HTR-8/SVneo (cell line): Measurements from ENCODE around the gene GHR.

ENCODE experiments used
- DNase-seq: peaks from one replicate; pipeline ENCODE4 v3.0.0; 2011; ENCODE audit warnings: low spot score, mixed read lengths; ENCODE audit not compliant: insufficient read length
- FAIRE-seq: peaks from 2 replicates; lab custom pipeline; 2011; peaks lifted over from hg19 to GRCh38; lab: Jason Lieb, UNC

Gene GHR

GRCh38 chr5:42593591-42593990 is 170.4 kb downstream of the GHR start:
- DNase-seq (no peak), FAIRE-seq (no peak)

DNA sequence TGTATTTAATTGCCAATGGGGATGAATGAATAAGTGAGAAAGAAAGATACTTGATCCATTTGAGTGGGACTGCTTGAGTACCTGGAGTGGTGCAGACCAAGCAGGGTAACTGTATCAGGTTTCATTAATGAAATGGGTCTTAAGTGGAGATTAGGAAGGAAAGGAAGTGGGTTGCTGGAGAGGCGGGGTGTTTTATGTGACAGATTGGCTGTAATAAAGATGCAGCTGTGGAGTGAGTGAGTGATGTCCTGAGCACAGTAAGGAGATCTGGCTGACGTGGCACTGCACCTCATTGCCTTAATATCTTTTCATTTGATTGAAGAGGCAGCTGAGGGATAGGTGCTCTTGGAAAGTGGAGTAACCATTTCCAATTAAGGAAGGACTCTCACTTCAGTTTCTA is 172.4 kb downstream of the GHR start:
- DNase-seq = no peak
- FAIRE-seq = no peak

DNA sequence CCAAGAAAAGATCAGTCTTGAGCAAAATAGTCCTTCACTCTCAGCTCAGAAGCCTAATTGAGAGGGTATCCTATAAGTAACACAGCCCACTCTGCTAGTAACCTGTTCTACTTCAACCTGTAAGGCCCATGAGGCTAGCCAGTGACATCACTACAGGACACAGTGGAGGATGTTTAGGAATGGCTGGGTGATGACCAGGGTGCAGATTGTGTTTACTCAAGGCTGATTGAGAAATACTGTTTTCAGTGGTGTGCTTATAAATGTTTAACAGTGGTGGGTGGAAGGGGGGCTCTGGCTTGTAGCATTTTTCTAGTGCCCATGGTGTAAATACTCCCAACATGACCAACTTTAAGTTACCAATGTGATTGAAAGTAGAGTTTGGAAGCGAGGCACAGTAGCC is 173.6 kb downstream of the GHR start:
- no peak for FAIRE-seq
- no peak for DNase-seq

DNA sequence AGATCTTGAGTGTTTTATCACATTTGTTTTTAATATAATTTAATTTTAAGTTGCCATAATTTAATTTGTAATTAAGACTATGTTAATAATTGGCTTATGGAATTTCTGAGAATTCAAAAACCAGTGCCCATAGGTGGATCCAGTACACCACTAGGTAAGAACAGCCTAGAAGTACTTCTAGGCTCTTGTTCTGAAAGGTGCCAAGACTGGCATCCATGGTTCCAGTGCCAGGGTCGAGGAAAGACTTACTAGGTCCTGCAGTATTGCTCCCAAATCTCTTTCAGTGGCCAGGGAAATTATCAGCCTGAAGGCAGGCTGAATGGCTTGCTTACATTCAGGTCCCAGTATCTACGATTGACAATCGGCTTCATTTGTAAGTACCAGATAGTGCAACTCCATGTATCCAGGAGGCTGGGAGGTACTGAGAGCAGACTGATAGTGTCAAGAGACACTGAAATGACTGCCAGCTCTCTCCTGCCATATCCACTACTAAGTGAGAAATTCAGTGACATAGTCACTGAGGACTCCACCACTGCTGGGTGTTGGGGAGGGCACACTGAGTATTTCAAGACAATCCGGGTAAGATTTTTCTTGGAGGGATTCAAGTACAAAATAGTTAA is 174.2 kb downstream of the GHR start:
- no peak for DNase-seq
- no peak for FAIRE-seq

- DNase-seq = no peak
- no peak for FAIRE-seq
Measured at GRCh38 chr5:42598311-42598710, 175.1 kb downstream of the GHR start.

- no peak for FAIRE-seq
- DNase-seq = no peak
Measured at GRCh38 chr5:42599106-42599505, 175.9 kb downstream of the GHR start.

DNA sequence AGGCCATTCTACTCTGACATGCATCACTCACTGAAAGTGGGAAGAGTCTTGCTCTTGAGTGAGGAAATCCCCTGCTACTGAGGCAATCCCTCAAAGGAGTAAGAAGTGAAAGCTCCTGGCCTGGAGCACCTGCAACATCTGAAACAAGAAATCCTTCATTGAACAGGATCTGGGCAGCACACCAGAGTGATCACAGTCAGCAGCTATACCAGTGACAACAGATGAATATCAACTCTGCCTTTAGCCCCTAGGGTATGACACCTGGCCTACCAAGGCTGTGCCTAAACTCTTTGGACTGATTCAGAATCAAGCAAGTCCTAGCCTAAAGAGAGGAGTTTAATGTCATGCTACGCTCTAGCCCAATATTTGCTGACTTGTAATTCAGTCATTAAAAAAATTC is 177.2 kb downstream of the GHR start:
- DNase-seq (no peak), FAIRE-seq (no peak)

DNA sequence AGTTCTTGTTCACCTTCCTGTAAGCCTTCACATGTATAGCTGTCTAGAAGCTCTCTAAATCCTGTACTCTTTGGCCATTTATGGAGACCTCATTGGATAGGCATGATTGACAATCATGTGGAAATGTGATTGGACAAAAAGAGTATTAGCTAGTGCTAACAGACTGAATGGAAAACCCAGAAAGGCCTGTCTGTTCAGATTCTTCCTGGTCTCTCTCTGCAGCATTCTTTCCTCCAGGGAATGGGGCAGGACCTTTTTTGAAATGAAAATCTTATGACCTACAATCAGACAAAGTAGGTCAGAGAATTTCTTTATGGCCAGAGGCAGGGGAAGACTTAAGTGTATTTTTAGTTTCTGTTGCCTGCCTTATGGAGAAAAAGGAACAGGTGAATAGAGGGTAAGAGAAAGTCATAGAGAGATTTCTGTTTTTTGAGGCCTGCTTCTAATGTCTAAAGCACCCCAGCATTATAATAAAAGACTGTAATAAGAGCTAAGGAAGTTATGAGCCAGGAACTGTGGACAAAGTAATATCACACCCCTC is 181.0 kb downstream of the GHR start:
- FAIRE-seq = no peak
- DNase-seq = no peak

DNA sequence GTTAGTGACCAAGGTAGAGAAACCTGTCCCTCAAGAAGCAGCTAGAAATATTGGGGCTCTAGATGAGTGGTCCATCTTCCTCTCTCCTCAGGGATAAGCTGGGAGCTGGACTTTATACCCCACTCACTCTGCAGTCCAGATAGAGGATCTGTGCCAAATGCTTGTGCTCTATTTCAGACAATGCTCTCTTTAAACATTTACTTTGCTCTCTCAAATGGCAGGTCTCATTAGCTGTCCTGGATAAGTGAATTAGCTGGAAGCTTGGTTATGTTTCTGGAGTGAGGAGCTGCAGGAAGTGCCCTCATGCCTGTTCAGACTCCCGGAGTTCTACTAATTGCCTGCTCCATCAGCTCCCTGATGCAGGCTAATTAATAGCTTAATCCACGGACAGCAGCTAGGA is 182.3 kb downstream of the GHR start:
- DNase-seq = no peak
- no peak for FAIRE-seq

DNA sequence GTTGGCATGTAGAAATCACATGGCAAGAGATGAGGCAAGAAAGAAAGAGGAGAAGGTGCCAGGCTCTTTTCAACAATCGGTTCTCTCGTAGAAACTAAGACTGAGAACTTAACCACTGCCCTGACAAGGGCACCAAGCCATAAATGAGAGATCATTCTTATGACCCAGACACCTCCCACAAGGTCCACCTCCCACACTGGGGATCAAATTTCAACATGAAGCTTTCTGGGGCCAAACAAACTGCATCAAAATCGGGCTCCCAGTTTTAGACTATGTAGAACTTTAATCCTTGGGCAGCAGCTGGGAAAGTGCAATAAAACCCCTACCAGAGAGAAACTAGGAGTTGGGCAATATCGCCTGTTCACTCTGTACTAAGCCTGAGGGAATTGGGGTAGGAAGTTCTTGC is 183.2 kb downstream of the GHR start:
- no peak for DNase-seq
- FAIRE-seq = no peak

GRCh38 chr5:42611437-42611836 is 188.2 kb downstream of the GHR start:
- peak; percentile 51 for FAIRE-seq
- no peak for DNase-seq

DNA sequence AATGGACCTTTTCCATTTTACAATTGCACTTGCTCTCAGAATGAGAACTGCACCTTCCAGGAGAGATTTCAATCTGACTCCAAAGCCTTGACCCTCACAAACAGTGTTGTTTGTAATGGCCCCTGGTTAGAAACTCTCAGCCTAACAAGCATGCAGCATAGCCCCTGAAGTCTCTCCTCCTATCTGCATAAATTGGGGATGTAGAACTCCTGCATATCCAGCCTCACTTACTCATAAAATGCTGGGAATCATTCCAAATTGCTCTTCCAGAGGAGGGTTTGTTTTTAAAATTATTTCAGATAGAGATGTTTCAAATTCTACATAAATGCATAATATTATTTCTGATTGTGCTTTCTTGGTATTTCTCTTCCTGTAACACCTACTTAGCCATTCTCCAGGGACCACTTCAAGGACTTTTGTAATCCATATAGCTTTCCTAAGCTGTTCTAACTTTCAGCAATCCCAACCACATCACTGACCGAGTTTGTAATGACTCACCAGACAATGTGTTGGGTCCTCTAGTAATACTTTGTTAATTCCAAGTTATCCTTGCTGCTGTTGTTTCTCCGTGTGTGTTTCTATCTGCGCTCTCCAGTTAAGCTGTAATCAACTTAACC is 189.6 kb downstream of the GHR start:
- DNase-seq (no peak), FAIRE-seq (no peak)

- FAIRE-seq = no peak
Measured at GRCh38 chr5:42614509-42614908, 191.3 kb downstream of the GHR start.

DNA sequence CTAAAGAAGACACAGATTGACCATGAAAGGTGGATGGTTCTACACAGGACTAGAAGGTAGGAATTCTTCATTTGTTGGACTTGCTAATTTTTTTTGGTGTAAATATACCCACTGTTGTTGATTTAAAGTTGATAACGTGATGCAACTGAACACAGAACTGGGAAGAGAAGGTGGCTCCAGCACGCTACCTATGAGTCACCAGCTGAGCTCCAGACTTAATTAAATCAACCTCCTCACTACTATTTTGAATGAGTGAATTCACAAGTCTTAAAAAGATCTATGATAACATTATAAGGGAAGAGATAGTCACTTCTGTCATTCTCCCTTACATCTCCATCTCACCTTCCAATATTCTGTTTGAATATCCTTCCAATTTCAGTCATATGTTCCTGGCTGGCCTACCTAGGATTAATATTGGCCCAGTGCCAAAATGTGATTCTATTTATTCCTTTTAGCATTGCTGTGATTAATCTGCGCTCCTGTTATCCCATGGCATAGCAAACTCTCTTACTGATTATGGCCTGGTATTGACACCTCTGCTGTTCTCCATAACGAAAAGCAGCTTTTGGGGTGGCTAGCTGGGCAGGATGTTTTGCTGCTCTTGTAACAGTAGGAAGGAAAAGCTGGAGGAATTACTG is 197.5 kb downstream of the GHR start:
- FAIRE-seq = no peak

More at GRCh38 chr5:42614509-42614908, 191.3 kb downstream of the GHR start:
- no peak for DNase-seq

DNA sequence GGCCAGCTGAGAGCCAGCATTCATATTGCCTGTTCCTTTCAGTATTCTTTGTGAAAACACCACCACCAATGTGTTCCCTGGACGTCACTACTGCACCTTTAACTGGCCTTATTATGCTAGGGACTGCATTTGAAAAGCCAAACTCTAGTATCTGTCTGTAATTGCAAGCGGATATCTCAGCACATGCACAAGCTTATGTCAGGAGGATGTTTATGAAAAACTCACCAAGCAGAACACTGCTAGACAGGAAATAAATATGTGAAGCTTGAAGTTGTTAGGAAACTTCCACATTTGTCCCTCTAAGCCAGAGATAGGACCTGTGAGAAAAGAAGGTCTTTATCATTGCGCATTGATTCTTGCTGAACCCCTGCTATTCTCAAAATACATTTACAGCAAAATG is 198.0 kb downstream of the GHR start:
- DNase-seq (no peak), FAIRE-seq (no peak)

More for the DNA sequence above, 197.5 kb downstream of the GHR start:
- DNase-seq = no peak

DNA sequence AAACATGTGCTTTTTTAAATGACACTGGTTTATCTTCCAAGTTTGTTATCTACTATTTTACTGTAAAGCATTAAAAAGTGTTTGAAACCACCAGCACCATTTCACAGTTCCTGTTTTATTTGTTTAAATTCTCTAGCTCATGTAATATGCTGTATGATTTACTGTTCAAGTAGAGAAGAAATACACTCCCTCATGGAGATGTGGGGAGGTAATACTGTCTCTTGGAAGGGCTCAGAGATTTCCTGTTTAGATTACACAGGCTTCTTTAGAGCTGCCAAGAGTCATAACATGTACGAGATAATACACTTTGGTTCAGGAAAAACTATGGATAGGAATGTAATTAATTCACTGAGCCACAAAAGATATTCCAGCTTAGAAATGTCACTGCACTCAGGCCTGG is 198.4 kb downstream of the GHR start:
- no peak for FAIRE-seq
- DNase-seq = no peak

DNA sequence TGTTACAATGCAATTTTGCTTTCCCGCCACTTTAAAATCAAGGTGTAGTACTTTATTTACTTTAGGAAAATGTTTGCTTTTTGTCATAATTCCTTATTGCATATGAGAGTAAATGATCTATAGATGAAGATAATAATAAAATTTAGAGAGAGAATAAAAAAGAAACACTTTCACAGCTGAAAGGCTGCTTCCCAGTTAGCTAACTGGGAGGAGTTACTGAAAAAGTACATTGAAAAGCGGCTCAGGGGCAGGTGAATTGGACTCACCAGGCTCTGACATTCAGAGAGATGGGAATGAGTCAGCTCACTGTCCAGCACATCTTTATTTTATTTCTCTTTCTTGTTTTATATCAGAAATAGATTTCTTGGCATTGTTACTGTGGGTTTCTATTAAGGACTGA is 201.7 kb downstream of the GHR start:
- no peak for DNase-seq
- no peak for FAIRE-seq

GRCh38 chr5:42626462-42626861 is 203.2 kb downstream of the GHR start:
- FAIRE-seq (no peak), DNase-seq (no peak)

- FAIRE-seq = no peak
- no peak for DNase-seq
Measured at GRCh38 chr5:42628821-42629220, 205.6 kb downstream of the GHR start.

GRCh38 chr5:42629284-42629683 is 206.0 kb downstream of the GHR start:
- DNase-seq (no peak), FAIRE-seq (no peak)

DNA sequence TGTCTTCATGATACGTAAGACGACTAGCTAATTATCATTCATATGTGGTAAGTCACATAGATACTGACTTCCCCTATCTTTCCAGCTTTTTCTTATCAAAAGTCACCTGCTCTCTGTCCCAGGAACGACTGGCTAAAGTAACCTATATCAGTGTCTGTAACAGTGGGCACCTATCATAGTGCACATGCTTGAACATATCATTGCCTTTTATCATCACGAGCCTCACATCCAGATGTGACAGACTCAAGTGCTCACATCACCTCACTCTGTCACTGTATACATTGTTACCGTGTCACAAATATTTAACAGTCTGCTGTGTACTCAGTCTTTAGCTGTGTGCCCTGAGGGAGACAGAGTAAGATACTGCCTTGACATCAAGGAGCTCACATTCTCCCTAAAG is 208.0 kb downstream of the GHR start:
- DNase-seq (no peak), FAIRE-seq (no peak)
